Liver (tissue), 9 donors: ENCODE measurements around the gene PLA2G4E. TPM values are rescaled to one million over a fixed set of nuclear protein-coding genes. Genes with fewer than 3 reads are reported as not detected.

Experiments used
- DNase-seq: peaks from one replicate; pipeline ENCODE4 v3.0.0-alpha.2; 2017; ENCODE audit warnings: low spot score
- H3K27ac ChIP-seq, 2 donors: one replicate each; pipeline ENCODE4 v1.7.0; 2013; ENCODE audit warnings: inconsistent platforms in 2 of 2, low read length in 2 of 2, control low read depth in 1 of 2, low read depth in 1 of 2, mild to moderate bottlenecking in 1 of 2
- H3K27me3 ChIP-seq, 4 donors: one replicate each; pipeline versions ENCODE4 v1.6.1 to v1.7.0; 2013; ENCODE audit warnings: low read length in 3 of 4, inconsistent platforms in 1 of 4, mild to moderate bottlenecking in 1 of 4, moderate library complexity in 1 of 4; ENCODE audit not compliant: control insufficient read depth in 4 of 4, insufficient read depth in 4 of 4
- H3K36me3 ChIP-seq, 4 donors: one replicate each; pipeline versions ENCODE4 v1.6.1 to v1.7.0; 2013; ENCODE audit warnings: low read length in 3 of 4, mild to moderate bottlenecking in 3 of 4, low read depth in 1 of 4, moderate library complexity in 1 of 4; ENCODE audit not compliant: control insufficient read depth in 4 of 4, insufficient read depth in 3 of 4
- H3K4me1 ChIP-seq, 4 donors: one replicate each; pipeline versions ENCODE4 v1.6.1 to v1.7.0; 2013; ENCODE audit warnings: low read length in 3 of 4, mild to moderate bottlenecking in 3 of 4, moderate library complexity in 1 of 4; ENCODE audit not compliant: control insufficient read depth in 4 of 4, insufficient read depth in 4 of 4
- H3K4me3 ChIP-seq, 3 donors: one replicate each; pipeline versions ENCODE4 v1.6.1 to v1.7.0; 2013; ENCODE audit warnings: low read length in 3 of 3, control low read depth in 1 of 3, low read depth in 1 of 3, mild to moderate bottlenecking in 1 of 3
- H3K9ac ChIP-seq, 2 donors: one replicate each; pipeline ENCODE4 v1.7.0; 2013; ENCODE audit warnings: low read length in 2 of 2, mild to moderate bottlenecking in 2 of 2, moderate library complexity in 2 of 2, control low read depth in 1 of 2, low read depth in 1 of 2
- H3K9me3 ChIP-seq, 4 donors: one replicate each; pipeline versions ENCODE4 v1.6.1 to v1.7.0; 2013; ENCODE audit warnings: low read length in 3 of 4; ENCODE audit not compliant: control insufficient read depth in 4 of 4
- ATF3 ChIP-seq: IDR thresholded peaks from 2 replicates; pipeline ENCODE4 v1.6.1; 2016; ENCODE audit warnings: antibody characterized with exemption
- FOXA1 ChIP-seq: IDR thresholded peaks from 2 replicates; pipeline ENCODE4 v1.6.1; 2016; ENCODE audit warnings: antibody characterized with exemption
- FOXA2 ChIP-seq: IDR thresholded peaks from 2 replicates; pipeline ENCODE4 v1.6.1; 2016; ENCODE audit warnings: antibody characterized with exemption
- GABPA ChIP-seq, 2 donors: IDR thresholded peaks in 1 of 2; conservative IDR thresholded peaks in 1 of 2; 2 replicates each; pipeline ENCODE4 v1.6.1; 2016; ENCODE audit warnings: antibody characterized with exemption in 2 of 2, mild to moderate bottlenecking in 1 of 2, moderate library complexity in 1 of 2
- HNF4A ChIP-seq, 2 donors: conservative IDR thresholded peaks; 2 replicates each; pipeline ENCODE4 v1.6.1; 2016; ENCODE audit warnings: antibody characterized with exemption in 2 of 2, mild to moderate bottlenecking in 2 of 2
- HNF4G ChIP-seq: IDR thresholded peaks from 2 replicates; pipeline ENCODE4 v1.6.1; 2016; ENCODE audit warnings: antibody characterized with exemption
- NR2F2 ChIP-seq: IDR thresholded peaks from 2 replicates; pipeline ENCODE4 v1.6.1; 2016; ENCODE audit warnings: antibody characterized with exemption
- REST ChIP-seq: IDR thresholded peaks from 2 replicates; pipeline ENCODE4 v1.6.1; 2016; ENCODE audit warnings: antibody characterized with exemption, mild to moderate bottlenecking
- RXRA ChIP-seq, 2 donors: IDR thresholded peaks; 2 replicates each; pipeline ENCODE4 v1.6.1; 2017 to 2018; ENCODE audit warnings: antibody characterized with exemption in 2 of 2, mild to moderate bottlenecking in 1 of 2
- SP1 ChIP-seq: IDR thresholded peaks from 2 replicates; pipeline ENCODE4 v1.6.1; 2018; ENCODE audit warnings: antibody characterized with exemption, mild to moderate bottlenecking
- TAF1 ChIP-seq: conservative IDR thresholded peaks from 2 replicates; pipeline ENCODE4 v1.6.1; 2016; ENCODE audit warnings: antibody characterized with exemption, mild to moderate bottlenecking
- YY1 ChIP-seq: IDR thresholded peaks from 2 replicates; pipeline ENCODE4 v1.6.1; 2016; ENCODE audit warnings: antibody characterized with exemption, mild to moderate bottlenecking
- WGBS: extraction: QIAGEN DNeasy Blood & Tissue Kit; methylation state at CpG from one replicate; pipeline ENCODE4 v1.1.7; 2013; 5-methylcytosine and 5-hydroxymethylcytosine counted together
- polyA plus RNA-seq, 2 donors: library from polyadenylated mRNA; stranded (reverse) in 1 of 2; unstranded in 1 of 2; fragments of 200-250 nt in 1 of 2; fragments of >200 nt in 1 of 2; fragmentation: Nextera tagmentation in 1 of 2; extraction: Ambion mirVana in 1 of 2; gene quantifications; one replicate each; pipeline versions ENCODE4 v1.2.1 to v1.2.3, GENCODE V29; 2013 to 2015
- total RNA-seq, 2 donors: library from RNA; depleted of rRNA; stranded (reverse); fragments of >200 nt; gene quantifications; one replicate each; pipeline ENCODE4 v1.2.3, GENCODE V29; 2014
- donor health status: healthy.
- donor health status: healthy.
- donor health status: healthy.
- donor health status: healthy.
- donor health status: healthy.

PLA2G4E gene
- total and polyA plus RNA-seq, 4 donors, result not detected

GRCh38 chr15:42007386-42007785 lies 13.5 kb downstream of the PLA2G4E start:
- H3K36me3 ChIP-seq, result no peaks in the 10 kb centered on the region
- H3K4me1 ChIP-seq, result no peaks in the 10 kb centered on the region
- no peak overlapping the region for H3K9ac ChIP-seq
- no peak overlapping the region for H3K27ac ChIP-seq
- no peak overlapping the region for H3K4me3 ChIP-seq
- no peaks in the 10 kb centered on the region for H3K9me3 ChIP-seq
- H3K27me3 ChIP-seq, result no peaks in the 10 kb centered on the region
- WGBS, result 97% methylated on average over 1 of the region's 1 CpG
- TF ChIP-seq HNF4G (no peak), SP1 (no peak), HNF4A (conservative IDR thresholded peaks at IDR 0.05) (no peak), TAF1 (no peak), NR2F2 (no peak), RXRA (IDR thresholded peaks at IDR 0.05) (no peak), FOXA2 (no peak), GABPA (IDR thresholded peaks at IDR 0.05 in 1 of 2, conservative IDR thresholded peaks at IDR 0.05 in 1 of 2) (no peak)
- no peak for DNase-seq

- Histone ChIP-seq H3K4me3 (no peak overlapping the region), H3K9ac (no peak overlapping the region), H3K27ac (no peak overlapping the region), H3K36me3 (no peaks in the 10 kb centered on the region), H3K4me1 (no peaks in the 10 kb centered on the region), H3K9me3 (no peaks in the 10 kb centered on the region), H3K27me3 (no peaks in the 10 kb centered on the region)
- TF ChIP-seq SP1 (no peak), YY1 (no peak), GABPA (IDR thresholded peaks at IDR 0.05 in 1 of 2, conservative IDR thresholded peaks at IDR 0.05 in 1 of 2) (no peak), HNF4A (conservative IDR thresholded peaks at IDR 0.05) (no peak), FOXA2 (no peak), ATF3 (no peak), REST (no peak), FOXA1 (no peak)
- WGBS, result 83% methylated on average over 6 of the region's 6 CpGs
- DNase-seq, result no peak
These were observed 18.5 kb downstream of the PLA2G4E start for GRCh38 chr15:42002333-42002732.

- H3K4me1 ChIP-seq, result no peaks in the 10 kb centered on the region
- no peak for DNase-seq
- H3K27me3 ChIP-seq, result no peaks in the 10 kb centered on the region
- WGBS, result 66% methylated on average over 4 of the region's 4 CpGs
- no peak overlapping the region for H3K9ac ChIP-seq
- no peaks in the 10 kb centered on the region for H3K36me3 ChIP-seq
- no peak overlapping the region for H3K27ac ChIP-seq
- H3K9me3 ChIP-seq, result no peaks in the 10 kb centered on the region
- no peak overlapping the region for H3K4me3 ChIP-seq
- TF ChIP-seq RXRA (IDR thresholded peaks at IDR 0.05) (no peak), NR2F2 (no peak)
These were observed 19.6 kb downstream of the PLA2G4E start for GRCh38 chr15:42001236-42001635.
